CD4-positive, alpha-beta T cell treated with Interleukin-4 for 4 hours (primary cell): ENCODE data around the gene PTH1R.

ENCODE experiments used
- DNase-seq: peaks from one replicate; pipeline ENCODE4 v3.0.0-alpha.2; 2020

The PTH1R gene

DNA sequence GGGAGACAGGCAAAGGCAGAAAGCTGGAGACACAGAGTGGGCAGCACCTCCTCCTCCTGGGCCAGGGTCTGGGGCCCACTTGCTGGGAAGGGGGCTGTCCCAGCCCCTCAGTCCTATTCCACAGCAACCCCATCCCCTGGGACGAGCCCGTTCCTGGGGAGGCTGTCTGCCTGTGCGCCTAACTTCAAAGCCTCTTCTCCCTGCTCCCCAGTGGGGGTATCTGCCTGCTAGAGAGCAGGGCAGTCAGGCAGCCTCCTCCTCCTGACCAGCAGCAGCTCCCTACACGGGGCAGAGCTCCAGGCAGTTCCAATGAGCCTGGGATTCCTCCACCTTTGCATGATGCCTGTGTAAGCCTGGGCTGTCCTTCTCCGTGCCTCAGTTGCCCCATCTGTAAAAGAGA is 6.9 kb downstream of the PTH1R start:
- no peak for DNase-seq

GRCh38 chr3:46884929-46885328 is 7.4 kb downstream of the PTH1R start:
- DNase-seq: no peak

DNA sequence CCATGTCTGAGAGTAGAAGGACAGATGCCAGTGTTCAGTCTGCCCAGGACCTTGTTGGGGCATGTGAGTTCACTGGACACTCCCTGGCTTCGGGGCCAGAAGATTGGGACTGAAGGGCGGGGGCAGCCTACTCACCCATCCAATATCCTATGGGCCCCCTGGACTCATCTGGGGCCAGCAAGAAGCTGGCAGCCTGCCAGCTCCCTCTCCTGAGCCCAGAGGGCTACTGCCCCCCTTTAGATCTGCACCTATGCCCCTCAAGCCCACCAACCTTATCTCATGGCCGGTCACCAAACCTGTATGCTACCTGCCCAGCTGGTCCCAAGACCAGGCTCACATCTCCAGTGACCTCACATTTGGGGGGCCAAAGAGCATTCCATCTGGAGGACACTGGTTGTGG is 8.1 kb downstream of the PTH1R start:
- no peak for DNase-seq

DNA sequence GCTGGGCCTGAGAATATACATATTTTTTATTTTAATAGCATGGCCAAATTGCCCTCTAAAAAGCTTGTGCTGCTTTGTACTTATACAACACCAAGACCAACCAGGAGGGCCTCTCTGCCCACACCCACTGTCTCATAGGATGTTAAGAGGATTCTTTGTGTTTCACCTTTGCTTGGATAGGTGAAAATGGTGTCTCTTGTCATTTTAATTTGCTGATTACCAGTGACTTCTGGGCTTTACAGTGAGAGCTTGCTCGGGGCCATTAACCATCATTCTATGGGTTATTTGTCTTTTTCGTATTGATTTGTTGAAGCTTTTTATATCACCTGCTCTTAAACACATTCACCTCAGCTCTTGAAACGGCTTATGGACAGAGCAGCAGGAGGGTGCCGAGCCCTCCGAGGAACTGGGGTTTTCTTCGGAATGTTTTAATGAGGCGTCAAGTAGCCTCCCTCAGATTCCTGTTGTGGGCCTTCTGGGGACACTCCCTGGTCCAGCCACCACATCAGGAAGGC is 10.5 kb downstream of the PTH1R start:
- no peak for DNase-seq

GRCh38 chr3:46888705-46889104 is 11.2 kb downstream of the PTH1R start:
- no peak for DNase-seq

DNA sequence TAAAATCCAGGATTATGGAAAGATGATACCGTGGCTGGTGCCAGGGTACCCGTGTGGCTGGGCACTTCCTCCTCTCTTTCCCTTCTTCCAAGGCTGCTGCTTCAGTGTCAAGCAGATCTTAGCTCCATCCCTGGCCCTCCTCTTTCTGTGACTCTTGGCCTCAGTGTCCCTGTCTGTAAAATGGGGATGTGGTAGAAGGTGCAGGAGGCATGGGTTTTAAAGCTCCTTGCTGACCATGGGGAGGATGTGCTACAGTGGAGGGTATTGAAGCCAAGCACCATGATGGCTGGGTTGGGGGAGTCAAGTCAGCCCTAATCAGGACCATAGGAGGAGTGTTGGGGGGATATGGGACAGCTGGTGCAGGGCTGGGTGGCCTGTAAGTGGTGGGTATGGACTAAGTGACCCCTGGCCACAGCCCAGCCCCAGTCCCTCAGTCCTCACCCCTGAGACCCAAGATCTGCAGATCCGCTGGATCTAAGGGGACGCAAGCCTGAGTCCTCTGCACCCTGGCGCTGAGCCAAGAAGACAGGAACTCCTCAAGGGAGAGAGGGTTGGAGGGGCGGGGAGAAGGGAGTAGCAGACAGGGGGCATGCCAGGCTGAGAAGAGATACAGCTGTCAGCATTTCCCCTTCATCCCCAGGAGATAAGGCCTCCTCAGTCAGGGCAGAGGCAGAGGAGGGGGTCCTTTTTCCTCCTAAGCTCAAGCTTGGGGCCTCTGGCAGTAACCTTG is 12.0 kb downstream of the PTH1R start:
- DNase-seq: no peak

DNA sequence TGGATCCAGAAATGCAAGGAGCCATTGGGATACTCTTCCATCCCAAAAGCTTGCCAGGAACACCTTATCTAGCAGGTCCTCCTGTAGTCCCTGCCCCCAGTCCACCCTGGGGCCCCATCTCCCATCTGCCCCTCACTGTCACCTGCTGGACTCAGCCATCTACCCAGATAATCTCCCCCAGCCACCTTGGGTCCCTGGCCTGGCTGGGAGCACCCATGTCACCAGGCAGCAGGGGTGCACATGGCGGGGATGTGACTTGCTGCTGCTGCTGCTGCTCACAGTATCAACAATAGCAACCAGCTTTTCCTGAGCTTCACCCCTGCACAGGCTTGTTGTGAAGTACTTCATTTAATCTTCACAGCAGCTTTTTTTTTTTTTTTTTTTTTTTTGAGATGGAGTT is 12.6 kb downstream of the PTH1R start:
- DNase-seq: no peak

DNA sequence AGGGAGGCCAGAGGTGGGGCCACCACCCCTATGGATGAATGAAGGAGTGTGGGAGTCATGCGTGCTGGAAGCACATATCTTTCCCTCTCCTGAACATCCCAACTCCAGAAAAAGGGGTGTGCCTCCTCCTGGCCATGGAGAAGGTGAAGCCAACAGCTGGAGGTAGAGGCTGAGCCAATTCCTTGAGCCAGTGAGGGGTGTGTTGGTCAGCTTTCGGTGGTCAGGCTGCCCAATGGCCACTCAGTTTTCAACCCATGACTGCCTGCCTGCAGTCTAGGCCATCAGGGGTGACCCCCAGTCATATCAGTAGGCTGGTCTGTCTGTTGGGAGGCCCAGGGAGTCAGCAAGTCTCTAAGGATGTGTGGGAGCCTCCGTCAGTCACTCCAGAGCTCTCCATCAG is 13.6 kb downstream of the PTH1R start:
- no peak for DNase-seq

DNA sequence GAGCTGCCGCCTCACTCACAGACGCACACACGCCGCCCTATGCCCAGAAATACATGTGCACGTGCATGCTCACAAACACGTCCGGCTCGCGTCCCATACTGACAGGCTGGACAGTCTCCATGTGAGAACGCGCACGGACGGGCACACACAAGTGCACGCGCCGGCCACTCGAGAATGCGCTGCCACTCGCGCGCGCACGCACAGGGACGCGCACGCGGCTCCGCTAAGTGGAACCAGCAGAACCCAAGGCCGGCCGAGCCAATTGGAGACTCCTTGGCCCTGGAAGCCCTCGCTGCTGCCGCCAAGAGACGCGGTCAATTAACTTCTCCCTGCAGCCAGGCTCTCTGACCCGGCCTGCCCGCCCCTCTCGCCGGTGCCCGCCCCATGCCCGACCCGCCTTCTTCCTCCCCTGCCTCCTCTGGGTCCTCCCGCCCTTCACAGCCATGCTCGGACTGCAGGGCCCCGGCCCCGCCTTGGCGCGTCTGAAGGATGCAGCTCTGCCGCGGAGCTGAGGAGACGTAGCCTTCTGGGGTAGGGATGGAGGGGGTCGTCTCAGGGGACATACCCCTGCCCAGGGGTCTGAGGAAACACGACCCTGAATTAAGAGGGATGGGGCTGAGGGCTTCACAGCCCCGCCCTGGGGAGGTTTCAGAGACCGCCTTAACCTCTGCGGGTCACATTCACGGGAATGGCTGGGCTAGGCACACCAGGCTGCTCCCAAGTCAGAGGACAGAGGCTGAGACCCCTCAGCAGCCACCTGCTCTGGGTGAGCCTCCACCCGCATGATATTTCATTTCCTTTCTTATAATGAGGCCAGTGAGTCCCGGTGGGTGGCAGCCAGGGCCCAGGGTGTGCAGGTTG is 15.0 kb downstream of the PTH1R start:
- DNase-seq: no peak

DNA sequence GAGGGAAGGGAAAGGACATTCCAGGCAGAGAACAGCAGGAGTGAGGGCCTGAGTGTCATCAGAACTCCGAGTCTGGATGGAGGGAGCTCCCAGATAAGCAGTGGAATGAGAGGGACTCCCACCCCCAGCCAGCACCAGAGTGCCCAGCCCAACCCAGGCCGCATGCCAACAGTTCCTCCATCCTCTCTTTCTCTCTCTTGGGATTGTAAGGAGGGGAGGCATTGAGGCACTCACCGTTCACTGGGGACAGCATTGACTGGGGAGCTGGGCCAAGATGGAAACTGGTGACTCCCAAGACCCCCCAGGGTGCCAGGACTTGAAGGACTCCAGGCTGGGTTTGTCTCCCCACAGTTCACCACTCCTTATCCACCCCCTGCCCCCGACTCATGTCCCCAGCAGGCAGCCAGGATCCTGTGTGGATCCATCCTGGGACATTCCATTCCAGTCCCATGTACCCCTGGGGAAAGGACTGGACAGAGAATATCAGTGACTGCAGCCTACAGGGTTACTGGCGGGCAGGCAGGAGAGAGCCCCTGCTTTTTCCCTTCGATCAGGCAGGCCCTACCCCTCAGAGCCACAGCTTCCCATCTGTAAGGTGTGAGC is 15.7 kb downstream of the PTH1R start:
- DNase-seq: no peak

- DNase-seq: no peak
Observed at GRCh38 chr3:46893763-46894162, 16.2 kb downstream of the PTH1R start.

DNA sequence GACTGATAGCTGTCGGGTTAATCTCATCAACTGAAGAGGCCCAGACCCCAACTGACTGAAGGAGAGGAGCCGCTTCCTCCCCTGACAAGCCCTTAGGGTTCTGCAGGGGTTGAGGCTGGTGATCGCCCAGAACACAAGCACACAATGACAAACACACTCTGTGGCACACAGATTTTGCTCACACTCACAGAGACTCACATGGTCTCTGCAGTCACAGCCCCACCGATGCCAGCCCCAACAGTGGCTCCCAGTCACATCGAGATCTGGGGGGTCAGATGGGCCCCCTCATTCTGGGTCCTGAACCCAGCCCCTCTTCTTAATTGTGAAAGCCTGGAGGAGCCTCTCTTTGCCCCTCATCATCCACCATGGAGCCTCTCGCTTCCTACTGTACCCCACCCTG is 16.7 kb downstream of the PTH1R start:
- no peak for DNase-seq

- peak; percentile 63 for DNase-seq
Observed at GRCh38 chr3:46895204-46895660, 17.7 kb downstream of the PTH1R start.

DNA sequence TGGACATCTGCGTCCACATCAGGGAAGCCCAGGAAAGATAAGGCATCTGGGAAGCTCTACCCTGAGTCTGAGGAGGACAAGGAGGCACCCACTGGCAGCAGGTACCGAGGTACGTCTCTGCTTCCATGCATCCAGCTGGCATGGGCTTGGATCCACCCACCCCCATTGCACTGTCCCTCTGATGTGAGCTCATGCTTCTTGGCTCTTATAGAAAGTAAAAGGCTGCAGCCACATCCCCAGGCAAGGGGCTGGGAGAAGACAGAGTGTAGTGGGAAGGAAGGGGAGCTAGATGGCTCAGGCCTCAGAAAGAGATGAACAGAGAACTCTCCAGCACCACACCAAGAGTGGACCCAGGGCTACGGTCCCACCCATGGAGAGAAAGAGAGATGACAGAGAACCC is 18.2 kb downstream of the PTH1R start:
- no peak for DNase-seq

GRCh38 chr3:46896386-46896785 is 18.9 kb downstream of the PTH1R start:
- DNase-seq: no peak

DNA sequence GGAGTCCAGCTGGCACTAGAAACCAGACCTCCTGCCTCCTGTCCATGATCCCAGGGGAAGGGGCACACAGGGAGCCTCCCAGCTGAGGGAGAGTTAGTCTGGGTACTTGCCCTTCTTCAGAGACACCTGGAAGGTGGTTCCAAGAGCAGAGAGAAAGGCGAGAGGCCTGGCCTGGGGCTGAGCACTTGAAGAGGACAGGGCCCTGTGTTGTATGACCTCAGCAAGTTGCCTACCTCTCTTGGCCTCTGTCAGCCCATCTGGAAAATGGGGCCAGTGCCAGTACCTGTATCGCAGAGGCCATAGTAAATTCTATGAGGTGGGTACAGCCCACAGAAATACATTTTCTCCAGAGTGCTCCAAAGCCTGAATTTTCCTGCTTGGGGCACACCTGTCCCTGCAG is 19.5 kb downstream of the PTH1R start:
- no peak for DNase-seq

DNA sequence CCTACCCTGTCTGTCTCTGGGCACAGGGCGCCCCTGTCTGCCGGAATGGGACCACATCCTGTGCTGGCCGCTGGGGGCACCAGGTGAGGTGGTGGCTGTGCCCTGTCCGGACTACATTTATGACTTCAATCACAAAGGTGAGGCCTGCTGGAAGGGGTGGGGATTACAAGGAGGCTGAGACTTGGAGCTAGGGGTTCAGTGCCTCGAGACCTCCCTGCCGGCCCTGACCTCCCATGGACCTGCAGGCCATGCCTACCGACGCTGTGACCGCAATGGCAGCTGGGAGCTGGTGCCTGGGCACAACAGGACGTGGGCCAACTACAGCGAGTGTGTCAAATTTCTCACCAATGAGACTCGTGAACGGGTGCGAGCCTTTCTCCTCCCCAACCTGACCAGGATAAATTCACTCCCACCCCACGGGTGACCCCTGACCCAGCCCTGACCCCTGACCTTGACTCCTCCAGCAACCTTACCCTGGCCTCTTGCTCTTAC is 20.4 kb downstream of the PTH1R start:
- no peak for DNase-seq

DNA sequence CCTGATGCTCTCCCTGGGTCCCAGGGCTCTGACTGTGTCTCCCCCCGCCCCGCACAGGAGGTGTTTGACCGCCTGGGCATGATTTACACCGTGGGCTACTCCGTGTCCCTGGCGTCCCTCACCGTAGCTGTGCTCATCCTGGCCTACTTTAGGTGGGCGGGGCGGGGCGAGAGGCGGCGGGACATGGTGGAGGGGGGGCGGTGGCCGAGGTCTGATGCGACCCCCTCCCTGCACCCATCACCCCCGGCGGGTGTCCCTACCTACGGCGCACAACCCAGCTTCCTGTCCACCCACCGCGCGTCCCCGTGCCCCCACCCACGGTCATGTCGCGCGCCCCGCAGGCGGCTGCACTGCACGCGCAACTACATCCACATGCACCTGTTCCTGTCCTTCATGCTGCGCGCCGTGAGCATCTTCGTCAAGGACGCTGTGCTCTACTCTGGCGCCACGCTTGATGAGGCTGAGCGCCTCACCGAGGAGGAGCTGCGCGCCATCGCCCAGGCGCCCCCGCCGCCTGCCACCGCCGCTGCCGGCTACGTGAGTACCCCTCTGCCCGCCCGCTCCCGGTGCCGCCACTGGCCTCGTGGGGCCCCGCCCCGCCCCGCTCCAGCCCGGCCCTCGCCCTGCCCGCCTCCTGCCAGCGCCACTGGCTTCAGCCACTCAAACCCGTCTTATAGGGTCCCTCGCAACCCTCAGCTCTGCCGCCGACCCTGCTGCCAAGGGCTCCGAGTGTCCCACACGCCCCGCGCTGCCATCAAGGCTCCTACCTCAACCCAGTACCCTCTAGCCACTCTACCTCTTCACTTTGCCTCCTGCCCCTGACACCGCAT is 21.0 kb downstream of the PTH1R start:
- no peak for DNase-seq

GRCh38 chr3:46899151-46900006 is 21.9 kb downstream of the PTH1R start:
- DNase-seq: no peak

DNA sequence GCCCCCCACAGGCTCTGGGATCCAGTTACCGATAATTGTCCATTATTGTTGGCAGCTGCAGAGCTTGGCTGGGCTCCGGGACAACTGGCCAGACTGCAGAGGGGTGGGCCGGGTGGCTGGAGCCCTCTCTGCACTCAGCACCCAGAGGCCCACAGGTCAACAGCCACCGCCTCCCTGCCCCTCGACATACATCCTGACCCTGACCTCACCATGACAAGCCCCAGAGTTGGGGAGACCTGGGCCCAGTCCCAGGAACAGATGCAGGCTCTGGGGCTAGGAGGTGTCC is 22.4 kb downstream of the PTH1R start:
- no peak for DNase-seq

- DNase-seq: no peak
Observed at GRCh38 chr3:46900356-46900755, 22.8 kb downstream of the PTH1R start.

DNA sequence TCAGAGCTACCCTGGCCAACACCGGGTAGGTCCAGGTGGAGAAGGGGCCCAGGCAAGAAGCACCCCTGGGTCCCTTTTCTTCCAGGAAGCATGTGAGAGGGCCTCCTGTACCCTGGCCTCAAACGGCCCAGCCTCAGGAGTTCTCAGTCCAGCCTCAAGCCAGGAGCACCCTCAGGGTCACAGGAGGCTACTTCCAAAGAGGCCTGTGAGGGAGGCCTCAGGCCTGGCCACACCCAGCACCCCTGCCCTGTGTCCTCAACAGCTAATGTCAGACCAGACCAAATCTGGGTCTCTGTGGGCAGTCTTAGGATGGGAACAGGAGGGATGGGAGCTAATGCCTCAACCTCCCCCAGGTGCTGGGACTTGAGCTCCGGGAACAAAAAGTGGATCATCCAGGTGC is 23.5 kb downstream of the PTH1R start:
- DNase-seq: no peak
